HG03103 (cell line): Measurements from ENCODE around the gene LCK.
A peak's percentile ranks its signal among the peaks of the same experiment; 100 is the strongest.

Experiments
- ATAC-seq: cut with Tn5 transposase; IDR thresholded peaks from one replicate; pipeline ENCODE4 v1.9.1; 2021; ENCODE audit warnings: low read depth; ENCODE audit not compliant: unreplicated experiment

LCK gene

DNA sequence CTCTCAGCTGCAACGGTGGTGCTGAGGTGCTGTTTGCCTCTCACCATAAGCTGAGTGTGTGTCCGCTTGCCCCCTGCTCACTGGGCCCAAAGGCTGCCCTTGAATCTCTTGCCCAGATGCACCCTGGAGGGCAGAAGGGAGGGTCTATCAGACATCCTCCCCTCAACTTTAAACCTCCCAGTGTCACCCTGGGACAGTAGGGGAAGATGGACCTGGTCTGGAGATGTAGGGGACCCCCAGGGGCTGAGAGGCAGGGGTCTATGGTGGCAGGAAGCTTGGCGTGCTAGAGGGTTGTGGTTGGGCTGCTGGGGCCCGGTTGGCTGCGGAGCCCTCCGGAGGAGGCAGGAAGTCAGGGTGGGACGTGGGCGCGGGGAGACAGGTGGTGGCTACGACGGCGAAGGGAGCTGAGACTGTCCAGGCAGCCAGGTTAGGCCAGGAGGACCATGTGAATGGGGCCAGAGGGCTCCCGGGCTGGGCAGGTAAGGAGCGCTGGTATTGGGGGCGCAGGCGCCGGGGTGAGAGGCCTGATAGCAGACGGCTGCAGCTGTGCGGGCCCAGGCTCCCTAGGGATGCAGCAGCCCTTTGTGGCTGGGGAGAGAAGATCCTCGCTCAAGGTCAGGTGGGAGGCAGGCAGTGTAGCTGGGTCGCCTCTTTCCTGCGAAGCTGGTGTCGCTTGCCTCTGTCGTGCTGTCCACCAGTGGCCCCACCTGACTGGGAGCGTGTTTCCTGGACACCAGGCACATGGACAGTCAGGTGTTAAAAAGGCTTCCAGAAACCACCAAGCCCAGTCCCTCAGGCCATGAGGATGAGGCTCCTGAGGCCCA lies at the start of gene LCK:
TSS of gene LCK (plus strand) at position 373 of the 824 bp plus-strand sequence. CDS start 23,065 bp downstream, outside the sequence.
- ATAC-seq, result no peak

DNA sequence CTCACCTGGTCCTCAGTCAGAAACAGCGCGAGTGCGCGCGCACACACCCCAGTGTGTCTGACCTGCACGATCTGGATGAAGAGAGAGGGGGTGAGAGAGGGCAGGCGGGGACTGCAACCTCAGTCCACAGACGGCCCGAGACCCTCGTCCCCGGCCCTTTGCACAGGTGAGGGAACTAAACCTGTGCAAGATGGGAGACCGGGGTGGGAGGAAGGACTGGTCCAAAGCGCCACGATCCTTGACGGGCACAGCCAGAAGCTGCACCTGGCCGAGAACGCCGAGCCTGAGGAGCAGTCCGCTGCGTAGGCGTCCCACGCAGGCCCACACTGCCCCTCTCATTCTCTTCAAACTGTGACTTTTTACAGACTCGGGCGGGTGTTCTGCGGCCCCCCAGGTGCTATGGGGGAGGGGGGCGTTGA lies 46.1 kb upstream of the LCK start:
- no peak for ATAC-seq

GRCh38 chr1:32205401-32206370 lies 45.4 kb upstream of the LCK start, which contains the start of gene IQCC:
IQCC (plus strand) TSS chr1:32205671; CDS start chr1:32205682, 11 bp downstream.
- ATAC-seq, result peak; percentile 37

- no peak for ATAC-seq
Measured at GRCh38 chr1:32208469-32208868, 42.6 kb upstream of the LCK start.

DNA sequence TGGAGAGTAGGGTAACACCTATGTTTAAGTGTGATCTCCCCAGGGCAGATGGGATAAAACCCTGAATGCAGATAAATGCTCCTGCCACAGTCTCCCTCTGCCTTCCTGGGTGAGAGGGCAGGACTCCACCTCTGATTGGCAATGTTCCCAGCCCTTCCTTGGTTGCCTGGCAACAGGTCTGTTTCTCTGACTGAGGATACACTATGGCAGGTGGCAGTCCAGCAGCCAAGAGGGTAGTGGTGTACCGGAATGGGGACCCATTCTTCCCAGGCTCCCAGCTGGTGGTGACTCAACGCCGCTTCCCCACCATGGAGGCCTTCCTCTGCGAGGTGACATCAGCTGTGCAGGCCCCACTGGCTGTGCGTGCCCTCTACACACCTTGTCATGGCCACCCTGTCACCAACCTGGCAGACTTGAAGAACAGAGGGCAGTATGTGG lies 42.2 kb upstream of the LCK start, which contains the start of gene DCDC2B:
TSS of gene DCDC2B (plus strand) at position 199 of the 438 bp plus-strand sequence. CDS start at position 204, 5 bp downstream.
- no peak for ATAC-seq

DNA sequence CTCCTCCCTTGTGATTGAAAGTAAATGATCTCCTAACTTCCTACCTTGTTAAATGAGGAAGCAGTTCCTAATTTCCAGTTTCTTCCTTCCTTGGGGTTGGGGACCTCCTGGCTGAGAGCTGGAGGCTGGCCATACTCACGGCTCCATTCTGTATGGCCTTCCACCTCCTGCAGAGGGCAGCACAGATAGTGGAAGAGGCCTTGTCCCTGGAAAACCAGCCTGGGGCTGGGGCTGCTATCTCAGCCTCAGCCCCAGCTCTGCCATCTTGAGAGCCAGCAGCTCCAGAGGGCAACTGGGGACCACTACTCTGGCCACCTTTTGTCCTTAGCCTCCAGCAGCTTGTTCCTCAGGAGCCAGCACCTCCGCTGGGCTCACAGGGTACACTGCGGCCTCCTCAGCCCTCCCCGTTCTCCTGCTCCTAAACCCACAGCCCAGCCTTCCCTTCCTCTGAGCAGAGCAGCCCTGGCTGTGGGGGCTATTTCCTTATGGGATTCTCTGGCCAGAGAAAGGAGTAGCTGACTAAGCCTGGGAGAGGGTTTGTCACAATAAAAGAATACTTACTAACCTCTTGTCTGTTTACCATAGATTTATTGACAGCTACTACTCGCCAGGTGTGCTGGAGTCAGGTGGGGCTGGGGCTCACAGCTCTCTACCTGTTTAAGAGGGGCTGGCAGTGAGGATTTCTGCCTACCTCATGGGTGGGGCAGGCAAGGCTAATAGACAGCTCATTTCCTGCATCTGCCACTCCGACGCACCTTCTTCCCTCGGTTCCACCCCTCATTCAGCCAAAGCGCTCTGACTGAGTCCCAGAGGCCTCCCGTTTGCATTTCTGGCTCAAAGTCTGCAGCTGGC lies 35.2 kb upstream of the LCK start:
- ATAC-seq, result no peak

DNA sequence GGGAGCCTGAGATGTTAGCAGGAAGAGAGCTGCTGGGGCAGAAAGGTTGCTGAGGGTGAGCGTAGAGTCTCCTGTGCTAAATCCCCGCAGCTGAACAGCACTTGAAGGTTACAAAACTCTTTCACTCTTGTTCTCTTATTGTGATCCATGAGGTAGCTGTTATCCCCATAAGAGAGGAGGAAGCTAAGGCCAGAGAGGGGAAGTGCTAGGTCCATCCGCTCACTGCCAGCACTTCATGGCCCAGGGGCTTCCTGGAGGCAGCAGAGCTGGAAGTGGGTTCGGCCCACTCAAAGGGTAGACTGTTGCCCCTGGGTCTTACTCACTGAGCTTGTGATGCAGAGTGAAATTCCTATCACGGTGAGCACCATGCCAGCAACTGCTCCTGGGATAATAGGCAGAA lies 34.5 kb upstream of the LCK start:
- no peak for ATAC-seq

- no peak for ATAC-seq
Measured at GRCh38 chr1:32219022-32219421, 32.0 kb upstream of the LCK start.

- no peak for ATAC-seq
Measured at GRCh38 chr1:32220746-32221580, 30.1 kb upstream of the LCK start.

- no peak for ATAC-seq
Measured at GRCh38 chr1:32221581-32221979, 29.5 kb upstream of the LCK start.

DNA sequence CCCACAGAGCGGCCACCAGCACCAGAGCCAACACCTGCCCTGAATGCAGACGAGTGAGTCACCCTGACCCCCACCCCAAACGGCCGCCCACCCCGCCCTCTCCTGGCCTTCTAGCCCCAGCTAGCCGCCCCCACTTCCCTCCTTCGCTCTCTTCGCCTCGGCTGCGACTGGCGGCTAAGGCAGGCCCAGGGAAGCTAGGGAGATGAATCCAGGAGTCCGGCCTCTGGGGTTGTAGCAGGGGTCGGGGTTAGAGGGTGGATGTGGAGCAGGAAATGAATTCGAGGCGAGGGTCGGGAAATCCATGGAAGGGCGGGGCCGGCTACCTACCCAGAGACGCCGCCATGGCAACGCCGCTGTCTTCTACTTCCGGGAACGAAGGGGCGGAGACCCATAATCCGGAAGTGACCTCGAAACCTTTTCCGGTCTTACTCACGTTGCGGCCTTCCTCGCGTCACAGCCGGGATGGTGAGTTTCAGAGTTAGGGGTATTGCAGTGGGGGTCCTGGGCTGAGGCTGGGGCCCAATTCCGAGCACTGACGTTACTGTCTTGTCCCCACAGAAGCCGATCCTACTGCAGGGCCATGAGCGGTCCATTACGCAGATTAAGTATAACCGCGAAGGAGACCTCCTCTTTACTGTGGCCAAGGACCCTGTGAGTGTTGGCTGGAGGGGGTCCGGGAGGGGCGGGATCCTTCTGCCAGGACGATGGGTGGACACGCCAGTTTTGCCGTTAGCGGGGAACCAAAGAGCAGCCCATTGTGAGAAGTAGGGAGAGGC lies 28.9 kb upstream of the LCK start, which contains the start of the genes EIF3I and TMEM234:
TSS of gene EIF3I (plus strand) at position 428 of the 776 bp plus-strand sequence. CDS start at position 463, 35 bp downstream.
TSS of gene TMEM234 (minus strand) at position 374 of the 776 bp plus-strand sequence. CDS start at position 343, 31 bp downstream.
- ATAC-seq, result peak; percentile 82

DNA sequence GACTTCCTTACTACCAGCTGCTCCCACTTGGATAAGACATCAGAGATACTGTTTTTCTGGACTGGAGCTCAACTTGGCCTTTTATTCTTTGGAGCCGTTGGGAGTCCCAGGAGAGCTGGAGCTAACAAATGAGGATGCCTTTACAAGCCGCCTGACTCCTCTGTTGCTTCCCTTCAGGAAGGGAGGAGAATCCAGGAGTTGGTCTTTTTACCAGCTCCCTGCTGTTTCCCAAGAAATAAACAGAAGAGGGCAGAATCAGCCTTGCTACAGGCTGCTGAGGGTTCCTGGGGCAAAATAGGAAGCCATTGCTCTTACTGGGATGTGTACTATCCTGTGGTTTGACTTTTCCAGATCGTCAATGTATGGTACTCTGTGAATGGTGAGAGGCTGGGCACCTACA lies 27.4 kb upstream of the LCK start:
- no peak for ATAC-seq

DNA sequence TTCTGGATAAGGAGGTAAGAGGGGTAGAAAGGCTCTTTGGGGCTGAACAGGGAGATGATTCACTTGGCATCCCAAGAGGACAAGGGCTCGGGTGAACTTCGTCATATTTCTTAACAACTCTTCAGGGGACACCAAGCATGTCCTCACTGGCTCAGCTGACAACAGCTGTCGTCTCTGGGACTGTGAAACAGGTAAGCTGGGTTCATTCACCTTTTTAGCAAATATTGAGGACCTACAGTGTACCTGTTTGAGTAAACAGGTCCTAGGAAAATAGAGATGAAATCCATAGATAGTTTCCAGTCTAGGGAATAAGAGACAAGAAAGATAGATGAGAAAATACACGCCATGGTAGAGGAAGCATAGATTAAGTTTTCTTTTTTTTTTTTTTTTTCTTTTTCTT lies 26.8 kb upstream of the LCK start:
- ATAC-seq, result no peak

DNA sequence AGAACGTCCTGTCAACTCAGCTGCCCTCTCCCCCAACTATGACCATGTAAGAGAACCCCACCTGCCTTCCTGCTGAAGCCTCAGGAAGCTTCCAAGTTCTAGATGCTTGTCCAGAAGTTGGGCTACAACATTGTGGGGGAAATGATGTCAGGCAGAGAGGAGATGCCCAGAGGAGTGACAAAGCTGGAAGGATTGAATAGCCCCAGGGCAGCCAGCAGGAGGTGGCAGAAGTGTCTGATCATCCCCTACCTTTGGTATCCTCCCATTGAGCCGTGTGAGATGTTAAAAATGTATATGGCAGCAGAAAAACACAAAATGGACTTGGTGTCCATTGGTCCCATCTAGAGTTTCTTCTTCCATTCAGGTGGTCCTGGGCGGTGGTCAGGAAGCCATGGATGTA lies 22.3 kb upstream of the LCK start:
- no peak for ATAC-seq

DNA sequence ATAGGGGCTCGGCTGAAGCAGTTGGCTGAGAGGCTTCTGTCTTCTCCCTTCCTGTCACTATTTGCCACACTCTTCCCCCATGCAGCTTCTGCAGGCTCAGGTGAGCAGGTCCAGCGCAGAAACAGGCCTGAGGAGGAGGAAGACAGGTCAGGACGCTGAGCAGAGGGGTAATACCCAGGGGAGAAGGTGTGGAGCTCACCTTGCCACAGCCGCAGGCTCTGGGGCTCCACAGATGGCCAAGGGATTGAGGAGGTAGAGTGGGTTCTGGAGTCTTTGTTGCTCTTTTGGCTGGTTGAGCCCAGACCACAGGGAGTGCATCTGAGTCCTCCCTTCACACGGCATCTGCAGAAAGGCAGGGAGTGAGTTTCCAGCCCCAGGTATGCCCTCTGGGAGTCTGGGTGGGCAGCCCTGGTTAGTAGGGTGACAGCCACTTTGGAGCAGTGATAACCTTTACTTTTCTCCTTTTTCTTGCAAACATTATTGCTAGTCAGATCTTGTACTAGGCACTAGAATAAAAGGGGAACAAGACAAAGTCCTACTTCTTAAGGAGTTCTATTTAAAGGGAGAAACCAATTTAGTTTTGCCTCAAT lies 19.1 kb upstream of the LCK start:
- no peak for ATAC-seq

- no peak for ATAC-seq
Measured at GRCh38 chr1:32232558-32233304, 18.3 kb upstream of the LCK start.

DNA sequence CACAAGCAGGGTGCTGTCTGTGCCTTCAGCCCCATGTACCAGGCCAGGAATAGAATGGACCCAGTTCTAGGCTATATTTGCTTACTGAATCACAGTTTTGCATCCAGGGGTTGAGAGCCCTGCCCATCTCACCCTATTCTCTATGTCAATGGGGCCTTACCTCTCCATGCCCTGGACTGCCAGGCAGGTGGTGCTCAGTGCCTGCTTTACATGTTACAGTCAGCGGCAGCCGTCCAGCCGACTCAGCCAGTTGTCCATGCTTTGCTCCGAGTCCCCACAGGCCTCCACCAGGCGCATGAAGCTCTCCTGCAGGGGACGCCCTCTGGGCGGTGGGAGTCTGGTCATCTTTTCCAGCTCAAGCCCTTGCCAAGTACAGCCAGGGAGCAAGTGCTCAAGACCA lies 16.3 kb upstream of the LCK start:
- ATAC-seq, result no peak
